HG03520 (cell line): ENCODE measurements around the gene MEIS3.

ENCODE experiments used
- ATAC-seq: cut with Tn5 transposase; IDR thresholded peaks from one replicate; pipeline ENCODE4 v1.9.1; 2021; ENCODE audit warnings: mild to moderate bottlenecking, moderate library complexity; ENCODE audit not compliant: unreplicated experiment

MEIS3 gene

DNA sequence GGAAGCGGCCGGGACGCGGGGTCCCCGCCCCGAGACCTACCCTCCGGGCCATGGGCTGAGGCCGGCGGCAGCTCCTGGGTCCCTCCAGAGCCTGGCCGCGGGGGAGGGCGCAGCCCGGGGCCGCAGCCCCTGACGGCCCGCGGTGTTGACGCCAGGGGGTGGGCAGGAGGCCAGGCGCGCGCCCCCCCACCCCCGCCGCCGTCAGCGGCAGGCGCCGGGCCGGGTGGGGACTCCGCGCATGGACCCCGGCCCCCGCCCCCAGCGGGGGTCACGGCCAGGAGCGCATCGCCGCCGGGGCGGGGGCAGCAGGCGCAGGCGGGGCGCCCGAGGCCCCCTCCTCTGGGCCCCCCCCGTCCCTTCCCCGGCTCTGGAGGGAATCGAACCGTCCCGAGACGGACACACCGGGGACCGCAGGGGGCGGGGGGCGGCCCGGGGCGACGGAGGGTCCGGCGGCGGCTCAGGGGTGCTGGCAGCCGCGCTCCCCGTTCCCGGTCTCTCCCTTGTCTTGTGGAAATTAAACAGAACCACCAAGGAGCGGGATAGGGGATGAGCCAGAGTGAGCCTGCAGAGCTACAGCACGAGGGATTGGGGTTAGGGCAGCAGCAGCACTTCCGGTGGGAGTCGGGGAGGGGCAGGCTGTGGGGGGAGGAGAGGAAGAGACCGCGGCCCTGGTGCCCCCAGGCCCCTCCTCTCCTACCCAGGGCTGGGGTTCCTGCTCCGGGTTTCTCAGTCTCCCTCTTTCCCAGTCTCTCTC is at the start of gene MEIS3:
Gene MEIS3, minus strand, starts transcription at position 498 of the 754 bp plus-strand sequence. Its CDS starts 446 bp downstream, at position 52.
- ATAC-seq: no peak

DNA sequence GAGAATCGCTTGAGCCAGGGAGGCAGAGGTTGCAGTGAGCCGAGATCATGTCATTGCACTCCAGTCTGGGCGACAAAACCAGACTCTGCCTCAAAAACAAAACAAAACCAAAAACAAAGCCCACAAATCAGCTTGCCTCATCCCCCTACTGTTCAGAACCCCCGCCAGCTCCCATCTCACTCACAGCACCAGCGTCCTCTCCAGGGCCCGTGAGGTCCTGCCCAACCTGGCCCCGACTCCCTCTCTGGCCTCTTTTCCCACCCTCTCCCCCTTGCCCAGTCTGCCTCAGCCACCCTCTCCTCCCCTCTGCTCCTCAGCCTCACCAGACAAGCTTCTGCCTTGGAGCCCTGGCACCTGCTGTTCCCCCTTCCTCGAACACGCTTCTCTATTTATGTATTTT is 48.6 kb upstream of the MEIS3 start:
- ATAC-seq: no peak

DNA sequence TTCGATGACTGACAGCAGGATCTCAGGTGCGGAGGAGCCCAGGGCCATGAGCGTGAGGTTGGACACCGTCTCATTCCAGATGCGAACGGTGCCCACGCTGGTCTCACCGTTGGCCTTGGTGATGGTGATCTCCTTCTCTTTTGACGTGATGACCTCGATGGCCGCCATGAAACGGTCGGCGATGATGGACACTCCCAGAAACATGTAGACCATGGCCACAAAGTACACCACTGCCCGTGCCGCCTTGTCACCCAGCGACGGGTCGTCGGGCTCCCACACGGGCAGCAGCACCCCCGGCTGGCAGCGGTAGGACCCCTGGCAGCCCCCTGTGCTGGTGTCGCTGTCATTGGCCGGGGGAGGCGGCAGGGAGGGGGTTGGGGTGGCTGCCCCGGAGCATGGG is 46.6 kb upstream of the MEIS3 start:
- no peak for ATAC-seq

DNA sequence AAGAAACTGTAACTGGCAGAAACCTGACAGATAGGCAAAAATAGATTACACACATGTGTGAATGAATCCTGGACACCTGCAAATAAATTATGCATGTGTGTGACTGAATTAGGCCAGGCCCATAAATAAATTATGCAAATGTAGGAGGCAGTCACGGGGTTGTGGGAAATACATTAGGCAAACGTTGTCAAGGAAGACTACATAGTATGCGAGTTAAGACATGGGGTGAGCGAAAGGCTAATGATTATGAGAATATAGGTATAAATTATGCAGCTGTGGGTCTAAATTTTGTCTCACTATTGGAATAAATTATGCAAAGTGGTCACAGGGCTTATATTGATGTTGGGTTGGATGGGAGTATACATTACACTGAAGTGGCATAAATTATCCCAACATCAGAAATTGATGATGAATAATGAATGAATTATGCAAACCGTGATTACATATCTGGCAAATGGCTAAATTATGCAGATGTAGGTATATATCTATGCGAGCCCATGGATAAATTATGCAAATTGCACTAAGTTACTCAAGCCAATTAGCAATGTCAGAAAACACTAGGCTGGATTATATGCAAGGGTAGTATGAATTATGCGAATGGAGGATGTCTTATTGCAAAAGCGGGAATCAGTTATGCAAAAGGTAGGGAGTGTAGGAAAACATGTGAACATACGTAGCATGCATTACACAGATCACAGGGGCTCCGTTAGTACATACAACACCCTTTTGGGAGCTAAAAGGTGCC is 45.5 kb upstream of the MEIS3 start:
- ATAC-seq: no peak

DNA sequence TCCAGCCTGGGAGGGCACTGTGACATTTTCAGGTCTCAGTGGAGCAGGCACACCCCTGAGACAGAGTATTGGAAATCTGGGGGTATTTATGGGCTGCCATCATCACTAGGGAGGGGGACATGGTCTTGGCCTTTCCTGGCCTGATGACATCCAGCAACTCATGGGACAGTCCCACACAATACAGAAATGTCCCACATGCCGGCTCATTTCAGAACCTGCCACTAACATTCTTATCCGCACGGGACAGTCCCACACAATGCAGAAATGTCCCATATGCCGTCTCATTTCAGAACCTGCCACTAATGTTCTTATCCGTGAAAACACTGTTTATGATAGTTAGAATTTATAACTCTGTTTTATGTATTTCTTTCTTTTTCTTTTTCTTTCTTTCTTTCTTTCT is 42.5 kb upstream of the MEIS3 start:
- no peak for ATAC-seq

DNA sequence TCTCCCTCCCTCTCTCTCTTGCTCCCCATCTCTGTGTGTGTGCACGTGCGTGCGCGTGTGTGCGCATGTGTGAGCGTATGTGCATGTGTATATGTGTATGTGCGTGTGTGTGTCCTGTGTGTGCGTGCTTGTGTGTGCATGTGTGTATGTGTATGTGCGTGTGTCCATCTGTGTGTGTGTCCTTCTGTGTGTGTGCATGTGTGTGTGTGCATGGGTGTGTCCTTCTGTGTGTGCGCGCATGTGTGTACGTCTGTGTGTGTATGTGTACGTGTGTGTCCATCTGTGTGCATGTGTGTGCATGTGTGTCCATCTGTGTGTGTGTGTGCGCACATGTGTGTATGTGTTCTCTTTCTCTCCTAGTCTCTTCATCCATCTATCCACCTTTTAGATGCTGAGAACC is 40.1 kb upstream of the MEIS3 start:
- ATAC-seq: no peak

DNA sequence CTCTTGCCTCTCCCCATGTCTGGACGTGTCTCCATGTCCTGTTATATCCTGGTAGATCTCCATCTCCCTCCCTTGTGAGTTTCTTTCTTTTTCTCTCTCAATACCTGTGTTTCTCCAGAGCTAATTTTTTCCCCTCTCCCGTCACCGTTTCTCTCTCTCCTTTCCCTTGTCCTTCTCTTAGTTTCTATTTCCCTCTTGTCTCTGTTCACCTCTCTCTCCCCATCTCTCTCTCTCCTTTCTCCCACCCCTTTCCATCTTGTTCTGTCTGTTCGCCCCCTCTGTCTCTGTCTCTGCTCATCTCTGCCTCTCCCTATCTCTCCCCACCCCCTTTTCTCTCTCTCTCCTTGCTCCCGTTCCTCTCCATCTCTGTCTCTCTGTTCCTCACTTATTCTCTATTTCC is 39.3 kb upstream of the MEIS3 start:
- ATAC-seq: no peak

DNA sequence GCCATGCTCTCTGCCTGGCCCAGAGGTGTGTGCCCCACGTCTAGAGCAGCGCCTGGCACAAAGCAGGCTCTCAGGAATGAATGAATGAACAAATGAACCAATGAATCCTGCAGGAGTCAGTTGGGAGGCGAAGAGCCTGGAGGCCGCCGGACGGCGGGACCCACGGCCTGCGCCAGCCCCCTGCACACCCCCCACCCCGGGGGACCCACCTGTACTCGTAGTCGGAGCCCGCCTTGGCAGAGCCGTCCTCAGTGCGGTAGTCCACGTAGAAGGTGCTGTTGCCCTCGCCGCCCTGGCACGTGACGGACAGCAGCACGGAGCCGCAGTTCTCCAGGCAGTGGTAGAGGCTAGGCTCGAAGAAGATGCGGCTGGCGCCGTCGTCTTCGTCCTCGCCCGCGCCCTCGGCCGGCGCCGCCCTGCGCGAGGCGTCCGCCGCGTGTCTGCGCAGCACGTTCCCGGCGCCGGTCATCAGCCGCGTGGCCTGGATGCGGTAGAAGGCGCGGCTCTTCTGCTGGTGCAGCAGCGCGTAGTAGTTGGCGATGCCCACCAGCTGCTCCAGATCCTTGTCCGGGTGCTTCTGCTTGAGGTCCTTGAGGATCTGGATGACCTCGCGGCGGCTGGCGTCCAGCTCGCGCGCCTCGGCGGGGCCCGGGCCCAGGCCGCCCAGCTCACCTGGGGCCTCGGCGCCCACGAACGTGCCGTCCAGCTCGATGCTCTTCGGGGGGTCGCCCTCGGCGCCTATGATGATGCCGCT is 37.6 kb upstream of the MEIS3 start:
- no peak for ATAC-seq

DNA sequence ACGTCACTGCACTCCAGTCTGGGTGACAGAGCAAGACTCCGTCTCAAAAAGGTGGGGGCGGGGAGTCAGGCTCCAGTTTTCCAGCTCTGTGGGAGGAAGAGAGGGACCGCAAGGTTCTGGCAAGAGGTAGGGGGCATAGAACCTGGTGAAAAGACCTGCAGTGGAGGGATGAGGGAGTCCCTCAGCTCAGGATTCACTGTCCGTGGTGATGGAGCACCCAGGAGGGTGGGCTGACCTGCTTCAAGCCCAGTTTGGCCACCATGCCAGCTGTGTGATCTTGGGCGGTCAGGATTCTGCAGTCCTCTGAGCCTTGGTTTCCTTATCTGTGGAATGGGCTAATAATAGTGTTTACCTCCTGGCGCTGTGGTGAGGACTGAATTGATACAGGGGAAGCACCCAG is 31.2 kb upstream of the MEIS3 start:
- ATAC-seq: no peak

DNA sequence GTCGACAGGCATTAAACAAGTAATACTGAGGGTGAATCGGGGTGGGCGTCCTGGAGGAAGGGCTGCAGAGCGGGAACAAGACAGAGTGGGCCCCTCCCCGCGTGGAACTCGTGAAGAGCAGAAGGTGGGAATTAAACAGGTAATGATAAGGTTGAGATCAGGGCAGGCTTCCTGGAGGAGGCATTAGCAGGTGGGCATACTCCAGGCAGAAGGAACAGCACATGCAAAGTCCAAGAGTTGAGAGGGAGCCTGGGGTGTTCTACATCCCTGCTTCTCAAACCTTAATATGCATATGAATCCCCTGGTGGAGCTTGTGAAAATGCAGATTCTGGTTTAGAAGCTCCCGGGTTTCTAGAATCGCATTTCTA is 29.0 kb upstream of the MEIS3 start:
- no peak for ATAC-seq

DNA sequence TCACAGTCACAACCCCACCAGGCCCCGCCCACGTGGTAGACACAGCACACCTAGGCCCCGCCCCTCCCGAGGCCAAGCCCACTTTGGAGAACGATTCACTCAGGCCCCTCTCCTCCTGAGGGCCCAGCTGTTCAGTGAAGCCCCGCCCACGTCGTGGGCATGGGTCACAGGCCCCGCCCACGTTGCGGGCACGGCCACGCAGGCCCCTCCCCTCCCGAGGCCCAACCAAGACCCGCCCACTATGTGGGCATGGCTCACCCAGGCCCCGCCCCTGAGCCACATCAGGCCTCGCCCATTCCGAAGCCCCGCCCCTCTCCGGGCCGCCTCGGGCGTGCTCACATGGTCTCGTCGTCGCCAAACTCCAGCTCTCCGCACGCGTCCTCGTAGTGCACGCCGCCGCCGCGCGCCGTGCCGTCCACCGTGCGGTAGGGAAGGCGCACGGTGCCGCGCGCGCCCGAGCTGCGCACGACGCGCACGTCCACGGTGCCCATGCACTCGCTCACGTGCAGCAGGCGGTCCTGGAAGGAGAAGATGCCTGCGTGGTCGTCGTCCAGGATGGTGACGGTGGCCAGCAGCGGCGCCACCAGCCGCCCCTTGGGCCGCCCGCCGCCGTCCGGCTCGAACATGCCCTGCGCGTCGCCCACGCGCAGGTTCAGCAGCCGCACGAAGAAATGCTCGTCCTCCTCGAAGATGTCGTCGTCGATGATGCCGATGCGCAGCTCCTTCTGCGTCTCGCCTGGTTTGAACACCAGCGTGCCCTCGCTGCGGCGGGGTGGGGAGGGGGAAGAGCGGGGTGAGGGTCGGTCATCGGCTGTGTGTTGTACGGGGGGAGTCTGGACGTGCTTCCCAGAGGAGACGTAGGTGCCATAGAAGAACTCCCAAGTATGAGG is 28.4 kb upstream of the MEIS3 start:
- no peak for ATAC-seq

DNA sequence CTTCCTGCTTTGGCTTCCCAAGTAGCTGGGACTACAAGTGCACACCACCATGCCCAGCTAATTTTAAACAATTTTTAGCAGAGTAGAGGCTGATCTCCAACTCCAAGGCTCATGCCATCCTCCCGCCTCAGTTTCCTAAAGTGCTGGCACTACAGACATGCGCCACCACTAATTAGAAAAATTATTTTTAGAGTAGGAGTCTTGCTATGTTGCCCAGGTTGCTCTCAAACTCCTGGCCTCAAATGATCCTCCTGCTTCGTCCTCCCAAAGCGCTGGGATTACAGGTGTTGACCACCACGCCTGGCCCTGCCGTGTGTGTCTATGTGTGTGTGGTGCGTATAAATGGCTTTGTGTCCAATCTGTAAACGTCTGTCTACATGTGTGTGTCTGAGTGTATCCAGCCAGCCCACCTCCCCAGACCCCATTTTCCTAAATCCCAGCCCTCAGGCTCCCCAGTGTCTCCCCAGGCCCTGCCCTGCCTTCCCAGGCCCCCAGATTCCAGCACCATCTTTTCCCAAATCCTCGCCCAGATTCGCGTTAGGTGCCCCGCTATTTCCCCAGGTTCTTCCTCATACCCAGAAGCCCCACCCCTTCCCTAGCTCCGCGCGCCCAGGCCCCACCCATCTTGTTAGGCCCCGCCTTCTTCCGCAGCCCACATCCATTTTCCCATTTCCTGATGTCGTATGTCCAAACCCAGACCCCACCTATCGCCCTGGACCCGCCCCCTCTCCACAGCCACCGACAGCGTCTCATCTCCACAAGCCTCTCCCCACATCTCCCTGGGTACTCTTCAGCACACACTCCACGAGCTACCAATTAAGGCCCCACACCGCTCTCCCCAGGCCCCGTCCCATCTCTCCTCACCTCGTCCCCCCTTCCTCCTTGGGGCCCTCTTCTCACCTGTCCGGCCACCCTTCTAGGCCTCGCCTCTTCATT is 27.5 kb upstream of the MEIS3 start:
- ATAC-seq: no peak

DNA sequence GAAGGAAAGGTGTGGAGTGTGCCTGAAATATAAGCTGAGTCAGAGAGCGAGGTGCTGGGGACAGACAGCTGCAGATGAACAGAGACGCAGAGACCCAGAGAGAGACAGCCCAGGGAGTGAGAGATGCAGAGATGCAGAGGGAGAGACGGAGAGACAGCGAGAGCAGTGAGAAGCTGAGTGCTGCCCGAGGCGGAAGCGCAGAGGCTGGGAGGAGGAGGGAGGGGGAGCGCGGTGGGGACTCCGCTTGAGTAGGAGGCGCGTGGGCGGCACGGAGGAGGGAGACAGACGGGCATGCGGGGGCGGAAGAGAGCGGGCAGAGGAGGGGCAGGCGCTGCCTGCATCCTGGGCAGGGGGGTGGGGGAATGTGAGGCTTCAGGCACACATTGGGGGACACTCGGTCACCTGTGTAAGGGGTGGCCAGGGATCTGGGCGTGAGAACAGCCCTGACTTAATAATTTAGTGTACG is 26.6 kb upstream of the MEIS3 start:
- no peak for ATAC-seq

DNA sequence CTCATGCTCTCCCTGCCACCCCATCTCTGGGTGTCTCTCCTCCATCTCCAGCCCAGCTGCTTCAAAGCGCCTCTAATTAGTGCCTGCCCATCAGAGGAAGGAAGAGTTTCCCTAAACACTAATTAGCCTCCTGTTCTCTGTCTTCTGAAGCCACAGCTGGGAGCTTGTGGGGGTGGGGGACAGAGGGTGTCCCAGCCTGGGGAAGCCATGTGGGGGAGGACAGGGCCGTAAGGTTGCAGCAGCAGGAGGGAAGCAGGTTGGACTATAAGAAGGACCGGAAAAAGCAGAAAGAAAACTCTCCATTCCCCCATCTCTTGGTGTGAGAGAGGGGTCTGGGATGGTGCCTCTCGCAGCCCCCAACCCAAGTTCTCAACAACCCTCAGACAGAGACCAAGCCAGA is 26.2 kb upstream of the MEIS3 start:
- ATAC-seq: no peak

DNA sequence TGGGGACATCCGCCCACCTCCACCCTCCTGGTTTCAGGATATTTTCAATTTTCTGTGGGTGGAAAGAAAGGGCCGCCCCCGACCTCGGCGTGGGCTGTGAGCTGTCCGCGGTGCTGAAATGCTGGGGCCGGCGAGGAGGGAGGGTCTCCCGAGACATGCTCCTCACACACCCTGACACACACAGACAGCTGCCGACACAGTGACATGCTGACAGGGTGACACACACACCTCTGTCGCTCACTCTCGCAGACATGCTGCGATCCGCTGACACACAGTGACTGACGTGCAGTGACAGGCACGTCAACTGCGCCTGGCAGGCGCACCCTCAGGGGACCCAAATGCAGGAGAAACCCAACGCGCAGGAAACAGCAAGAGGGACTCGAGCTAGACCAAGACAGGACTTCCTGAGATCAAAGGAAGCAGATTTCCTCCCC is 25.1 kb upstream of the MEIS3 start:
- ATAC-seq: no peak

DNA sequence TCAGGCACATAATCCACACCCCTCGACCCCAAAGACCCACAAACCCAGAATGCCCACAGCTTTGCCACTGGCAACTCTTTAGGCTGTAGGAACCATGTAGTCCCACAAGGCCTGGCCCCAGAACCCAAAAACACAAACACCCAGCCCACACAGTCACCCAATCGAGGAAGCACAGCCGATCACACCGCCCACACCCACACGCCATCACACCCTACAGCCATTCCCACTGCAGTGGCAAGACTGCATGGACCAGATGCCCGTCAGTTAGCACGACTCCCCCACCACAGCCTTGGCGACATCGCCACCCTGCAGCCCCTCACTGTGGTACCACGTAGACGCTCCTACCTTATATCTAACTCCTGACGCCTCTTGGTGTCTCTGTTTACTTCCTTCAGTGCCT is 24.0 kb upstream of the MEIS3 start:
- no peak for ATAC-seq

DNA sequence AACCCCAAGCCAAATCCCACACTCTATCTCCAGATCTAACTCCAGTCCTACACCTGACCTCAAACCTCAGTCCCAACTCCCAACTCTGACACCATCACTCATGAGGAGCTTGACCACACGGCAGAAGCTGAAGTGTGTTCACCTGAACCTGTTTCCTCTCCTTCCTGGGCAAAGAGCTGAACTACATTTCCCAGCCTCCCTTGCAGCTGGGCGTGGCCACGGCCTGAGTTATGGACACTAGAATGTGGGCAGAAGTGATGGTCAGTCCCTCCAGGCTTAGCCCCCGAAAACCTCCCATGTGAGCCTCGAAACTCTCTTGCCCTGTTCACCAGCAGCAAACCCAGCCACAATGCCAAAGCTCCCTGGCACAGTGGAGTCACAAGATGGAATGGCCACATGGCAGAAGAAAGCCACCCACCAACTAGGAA is 19.5 kb upstream of the MEIS3 start:
- ATAC-seq: no peak

DNA sequence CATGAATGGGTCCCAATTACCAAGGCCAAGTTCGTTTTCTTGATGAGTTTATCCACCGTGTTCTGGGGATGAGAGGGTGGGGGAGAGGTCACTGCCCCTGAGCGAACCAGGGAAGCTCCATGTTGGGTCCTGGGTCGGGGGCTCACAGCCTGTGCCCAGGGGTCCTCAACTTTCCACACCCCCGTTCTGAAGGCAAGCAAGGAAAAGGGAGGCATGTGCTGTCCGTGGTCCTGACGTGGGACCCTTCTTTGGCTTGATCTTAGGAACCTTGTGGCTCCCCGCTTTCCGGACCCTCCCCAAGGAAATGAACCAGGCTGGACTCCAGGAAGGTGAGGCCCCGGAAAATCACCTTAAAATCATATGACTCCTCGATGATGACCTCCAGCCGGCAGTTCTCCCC is 18.2 kb upstream of the MEIS3 start:
- no peak for ATAC-seq

DNA sequence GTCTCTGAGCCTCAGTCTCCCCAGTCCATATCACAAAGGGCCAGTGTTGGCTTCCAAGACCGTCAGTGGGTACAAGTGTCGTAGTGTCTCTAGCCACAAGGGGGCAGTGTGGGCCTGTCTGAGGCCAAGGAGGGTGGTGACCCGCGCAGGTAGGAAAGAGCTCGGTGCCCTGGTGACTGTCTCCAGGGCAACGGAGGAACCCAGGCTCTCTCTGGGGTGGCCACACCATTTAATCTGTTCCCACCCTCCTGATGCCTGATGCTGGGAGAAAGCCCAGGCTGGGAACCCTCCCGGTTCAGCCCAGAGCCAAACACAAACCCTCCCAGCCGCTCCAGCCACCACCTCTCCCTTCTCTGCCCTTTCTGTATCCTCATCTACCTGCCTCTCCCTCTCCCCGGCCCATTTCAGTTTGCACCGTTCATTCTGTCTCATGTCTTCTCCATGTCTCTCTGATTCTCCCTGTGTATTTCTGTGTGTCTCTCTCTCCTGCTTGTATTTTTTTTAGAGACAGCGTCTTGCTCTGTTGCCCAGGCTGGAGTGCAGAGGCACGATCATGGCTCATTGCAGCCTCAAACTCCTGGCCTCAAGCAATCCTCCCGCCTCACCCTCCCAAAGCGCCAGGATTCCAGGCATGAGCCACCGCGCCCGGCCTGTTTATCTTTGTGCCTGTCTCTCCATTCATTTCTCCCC is 17.5 kb upstream of the MEIS3 start:
- ATAC-seq: peak; percentile 48
